Hematopoietic multipotent progenitor cell treated with erythropoietin and hydrocortisone succinate and interleukin-3 and kit ligand, for 8 days (in vitro differentiated cells): Measurements from ENCODE around the gene ARHGEF11.

ENCODE experiments used
- DNase-seq: peaks from one replicate; pipeline ENCODE4 v3.0.0-alpha.2; 2015

The ARHGEF11 gene

DNA sequence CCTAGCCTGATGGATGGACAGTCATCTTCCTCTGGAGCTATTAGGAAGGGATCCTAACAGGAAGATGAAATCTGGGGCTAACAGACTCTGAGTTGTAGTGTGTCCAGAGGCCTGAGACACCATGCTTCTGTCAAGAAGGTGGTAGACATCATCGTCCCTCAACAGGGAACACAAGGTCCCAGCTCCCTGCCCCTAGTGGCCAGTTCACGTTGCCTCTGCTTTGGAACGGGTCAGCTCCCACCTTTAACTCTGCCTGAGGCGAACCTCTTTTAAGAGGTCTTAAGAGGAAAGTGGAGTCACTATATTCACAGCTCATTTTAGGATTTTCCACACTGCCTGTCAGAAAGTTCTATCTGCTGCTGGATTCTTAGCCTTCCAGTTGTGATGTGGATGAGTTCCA, 96.8 kb downstream of the ARHGEF11 start:
- no peak for DNase-seq

DNA sequence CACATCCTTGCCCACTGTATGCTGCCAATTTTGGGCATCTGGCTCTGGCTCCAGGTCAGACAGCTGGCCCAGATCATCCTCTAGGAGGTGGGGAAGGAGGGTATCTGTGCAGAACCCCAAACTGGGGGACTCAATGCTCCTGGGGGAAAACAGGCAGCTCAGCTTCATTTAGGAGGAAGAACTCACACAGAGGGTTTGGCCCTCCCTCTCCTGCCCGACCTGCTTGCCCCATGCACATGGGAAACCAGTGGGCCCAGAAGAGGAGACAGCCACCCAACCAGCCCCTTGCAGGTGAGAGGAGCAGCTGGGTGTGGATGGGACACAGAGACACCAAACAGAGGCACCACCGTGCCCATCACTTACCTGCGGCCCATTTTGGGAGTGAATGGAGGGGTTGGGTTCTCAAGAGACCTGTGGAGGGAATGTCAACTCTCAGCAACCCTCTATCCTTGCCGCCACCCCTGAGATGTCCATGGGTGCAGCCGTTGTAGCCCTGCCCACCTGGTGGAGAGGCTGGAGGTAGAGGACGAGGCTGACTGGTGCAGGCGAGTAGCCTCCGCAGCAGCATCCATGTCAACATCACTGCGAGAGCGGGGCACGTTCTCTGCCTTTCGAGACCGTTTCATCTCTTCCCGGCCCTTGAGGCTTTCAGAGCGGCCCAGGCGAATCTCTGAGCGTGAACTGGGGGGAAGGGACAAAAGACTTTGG, 97.6 kb downstream of the ARHGEF11 start:
- DNase-seq: no peak

DNA sequence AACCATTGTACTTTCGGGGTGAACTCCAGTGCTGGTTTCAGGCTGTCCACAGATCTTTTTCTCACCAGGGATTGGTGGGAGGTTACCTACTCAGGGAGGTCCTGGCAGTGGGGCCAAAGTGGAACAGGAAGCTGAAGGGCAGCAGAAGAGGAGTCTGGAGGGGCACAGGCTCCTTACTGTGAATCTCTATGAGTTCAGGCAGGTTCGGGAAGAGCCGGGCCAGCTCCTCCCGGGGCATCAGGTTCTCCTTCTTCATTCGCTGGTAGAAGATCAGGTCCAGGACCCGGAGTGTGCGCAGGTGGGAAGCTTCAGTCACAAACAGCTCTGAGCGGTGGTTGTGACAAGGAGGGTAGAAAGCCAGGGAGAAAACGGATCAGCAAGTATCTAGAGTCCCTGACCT, 98.4 kb downstream of the ARHGEF11 start:
- DNase-seq: no peak

DNA sequence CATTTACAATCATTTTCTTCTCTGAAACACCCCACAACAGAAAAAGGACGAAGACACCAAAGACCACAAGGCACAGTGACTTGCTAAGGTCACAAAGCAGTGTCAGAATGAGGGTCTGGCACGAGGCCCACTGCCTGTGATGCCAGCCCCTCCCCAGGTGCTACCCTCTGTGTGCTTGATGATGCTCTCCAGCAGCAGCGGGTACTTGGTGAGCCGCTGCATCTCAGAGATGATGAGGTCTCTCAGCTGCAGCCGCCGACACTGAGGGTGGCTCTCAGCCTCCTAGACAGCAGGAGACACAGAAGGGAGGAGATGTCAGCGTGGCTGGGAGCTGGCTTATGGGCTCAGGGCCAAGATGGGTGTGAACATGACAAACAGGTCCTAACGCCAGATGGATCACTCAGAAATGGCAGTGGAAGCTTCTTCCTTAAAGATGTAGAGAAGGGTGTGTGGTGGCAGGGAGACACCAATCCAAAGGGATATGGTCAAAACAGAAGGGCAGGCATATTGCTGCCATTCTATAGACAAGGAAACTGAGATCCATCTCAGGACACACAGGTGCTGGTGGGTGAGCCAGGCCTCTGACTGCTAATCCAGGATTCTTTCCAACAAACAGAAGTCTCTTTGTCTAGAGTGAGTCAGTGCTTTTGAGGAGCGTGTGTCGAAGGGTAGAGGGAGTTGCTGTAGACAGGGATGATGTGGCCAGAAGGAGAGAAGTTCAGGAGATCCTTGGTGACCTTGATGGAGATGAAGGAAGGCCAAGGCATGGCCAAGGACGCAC, 99.5 kb downstream of the ARHGEF11 start:
- peak; percentile 49 for DNase-seq

- DNase-seq: no peak
These were observed 100.7 kb downstream of the ARHGEF11 start for GRCh38 chr1:156944848-156945247.

GRCh38 chr1:156944268-156944667, 101.3 kb downstream of the ARHGEF11 start:
- DNase-seq: no peak

- DNase-seq: no peak
These were observed 101.8 kb downstream of the ARHGEF11 start for GRCh38 chr1:156943756-156944155.

- no peak for DNase-seq
These were observed 103.0 kb downstream of the ARHGEF11 start for GRCh38 chr1:156942576-156942975.

DNA sequence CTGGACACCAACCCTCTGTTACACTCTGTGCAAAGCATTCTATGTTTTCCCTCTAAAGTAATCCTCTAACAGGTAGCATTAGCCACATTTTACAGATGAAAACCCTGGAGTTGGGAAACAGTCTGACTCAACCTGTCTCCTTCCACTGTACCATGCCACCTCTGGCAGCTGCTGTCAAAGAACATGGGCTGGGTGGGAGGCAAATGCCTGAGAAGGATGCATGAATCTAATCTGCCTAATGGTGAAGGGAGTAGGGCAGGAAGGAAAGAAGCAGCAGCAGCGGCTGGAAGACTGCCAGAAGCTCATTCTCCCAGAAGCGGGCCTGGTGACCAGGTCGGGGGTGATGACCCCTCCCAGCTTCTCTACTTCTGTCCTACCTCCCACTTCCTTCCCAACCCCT, 103.4 kb downstream of the ARHGEF11 start:
- DNase-seq: no peak

DNA sequence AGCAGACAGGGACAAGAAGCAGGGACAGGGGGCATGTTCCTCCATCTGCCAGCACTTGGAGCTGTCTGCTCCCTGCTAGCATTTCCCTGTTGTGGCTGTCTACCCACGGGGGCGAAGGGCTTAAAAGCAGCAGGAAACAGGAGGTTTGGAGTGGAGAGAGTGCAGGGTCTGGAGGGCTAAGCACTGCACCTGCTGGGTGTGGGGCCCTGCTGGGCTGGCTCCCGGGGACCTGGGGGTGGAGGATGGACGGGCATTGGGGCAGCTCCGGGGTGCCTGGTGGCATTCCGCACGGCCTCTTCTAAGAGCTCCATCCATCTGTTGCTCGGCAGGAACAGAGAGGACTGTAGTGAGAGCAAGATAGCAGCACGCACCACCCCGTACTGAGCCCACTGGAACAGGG, 103.9 kb downstream of the ARHGEF11 start:
- no peak for DNase-seq

GRCh38 chr1:156939786-156940334, 105.7 kb downstream of the ARHGEF11 start:
- no peak for DNase-seq

DNA sequence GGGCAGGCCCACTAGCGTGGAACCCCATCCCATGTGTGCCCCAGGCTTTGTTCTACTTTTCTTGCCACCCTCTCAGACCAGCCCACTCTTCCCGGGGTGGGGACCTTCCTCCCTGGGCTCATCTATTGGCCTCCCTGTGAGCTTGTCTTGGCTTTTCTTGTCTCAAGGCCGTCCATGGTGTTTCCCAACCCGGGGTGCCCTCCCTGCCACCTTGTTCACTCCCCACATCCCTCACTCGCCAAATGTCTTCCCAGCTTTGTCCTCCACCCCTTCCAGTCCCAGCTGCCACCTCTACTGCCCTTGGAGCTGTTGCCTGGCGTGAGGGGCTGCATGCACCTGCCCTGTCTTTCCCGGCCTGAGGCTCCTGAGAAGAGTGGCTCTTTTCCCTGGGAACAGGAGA, 106.7 kb downstream of the ARHGEF11 start:
- no peak for DNase-seq

DNA sequence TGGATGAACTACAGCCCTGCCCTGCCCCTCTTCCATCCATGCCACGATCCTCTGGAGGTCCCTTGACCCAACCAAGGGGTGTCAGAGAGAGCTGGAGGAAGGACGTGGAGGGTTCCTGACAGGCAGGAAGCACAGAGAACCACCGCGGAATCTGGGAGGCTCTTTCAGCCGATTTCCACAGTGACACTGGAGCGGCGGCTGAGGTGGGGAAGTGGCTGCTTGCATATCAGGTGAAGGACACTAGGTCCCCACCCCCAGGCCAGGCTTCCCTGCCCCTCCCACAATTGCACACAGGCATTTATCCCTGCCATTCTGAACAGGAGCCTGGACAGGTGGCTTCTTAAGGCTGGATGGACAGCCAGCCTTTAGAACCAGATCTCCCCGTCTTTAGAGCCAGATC, 107.7 kb downstream of the ARHGEF11 start:
- DNase-seq: no peak

GRCh38 chr1:156936721-156937220, 108.8 kb downstream of the ARHGEF11 start:
- DNase-seq: no peak

- no peak for DNase-seq
These were observed 109.4 kb downstream of the ARHGEF11 start for GRCh38 chr1:156936191-156936590.

DNA sequence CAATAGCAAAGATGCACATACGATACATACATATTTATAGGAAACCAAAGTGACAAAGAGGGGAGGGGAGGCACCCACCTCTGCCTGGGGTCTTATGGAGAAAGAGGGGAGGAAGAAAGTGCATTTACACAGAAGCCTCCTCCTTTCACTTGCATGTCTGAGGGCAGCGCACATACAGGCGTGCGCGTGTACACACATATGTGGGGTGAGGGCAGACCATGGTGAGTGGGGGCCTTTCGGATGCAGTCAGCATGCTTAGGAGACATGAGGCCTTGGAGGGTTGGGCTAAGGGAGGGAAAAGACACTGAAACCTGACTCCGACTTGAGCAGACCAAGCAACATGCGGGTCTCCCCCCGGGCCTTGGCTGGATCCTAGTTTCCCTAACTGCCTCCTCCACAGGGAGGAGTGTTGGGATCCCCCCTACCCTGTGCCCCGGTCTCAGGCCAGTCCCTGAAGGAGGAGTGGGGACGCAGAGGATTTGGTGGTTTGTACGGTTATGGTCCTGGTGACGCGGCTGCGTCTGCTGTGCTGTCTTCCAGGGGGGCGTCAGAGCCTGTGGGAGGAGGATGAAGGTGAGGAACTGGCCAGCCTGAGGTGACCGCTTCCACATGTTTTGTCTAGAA, 109.9 kb downstream of the ARHGEF11 start:
- DNase-seq: no peak

DNA sequence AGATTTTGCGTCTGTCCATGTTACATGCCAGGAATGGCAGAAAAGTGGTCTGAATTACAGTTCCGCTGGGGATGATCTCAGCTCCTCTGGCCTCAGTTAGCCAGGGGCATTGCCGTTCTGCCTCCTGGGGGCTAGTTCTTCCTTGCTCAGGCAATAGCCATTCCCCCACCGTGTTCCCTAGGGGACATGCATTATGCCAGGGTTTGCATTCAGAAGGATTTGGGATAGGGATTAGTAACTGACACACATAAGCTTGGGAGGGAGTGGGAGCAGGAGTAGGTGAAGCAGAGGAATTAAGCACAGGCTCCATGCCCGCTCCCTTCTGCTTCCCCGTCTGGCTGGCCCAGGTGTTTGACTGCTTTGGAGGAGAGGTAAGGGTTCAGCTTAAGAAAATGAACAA, 112.4 kb downstream of the ARHGEF11 start:
- no peak for DNase-seq

DNA sequence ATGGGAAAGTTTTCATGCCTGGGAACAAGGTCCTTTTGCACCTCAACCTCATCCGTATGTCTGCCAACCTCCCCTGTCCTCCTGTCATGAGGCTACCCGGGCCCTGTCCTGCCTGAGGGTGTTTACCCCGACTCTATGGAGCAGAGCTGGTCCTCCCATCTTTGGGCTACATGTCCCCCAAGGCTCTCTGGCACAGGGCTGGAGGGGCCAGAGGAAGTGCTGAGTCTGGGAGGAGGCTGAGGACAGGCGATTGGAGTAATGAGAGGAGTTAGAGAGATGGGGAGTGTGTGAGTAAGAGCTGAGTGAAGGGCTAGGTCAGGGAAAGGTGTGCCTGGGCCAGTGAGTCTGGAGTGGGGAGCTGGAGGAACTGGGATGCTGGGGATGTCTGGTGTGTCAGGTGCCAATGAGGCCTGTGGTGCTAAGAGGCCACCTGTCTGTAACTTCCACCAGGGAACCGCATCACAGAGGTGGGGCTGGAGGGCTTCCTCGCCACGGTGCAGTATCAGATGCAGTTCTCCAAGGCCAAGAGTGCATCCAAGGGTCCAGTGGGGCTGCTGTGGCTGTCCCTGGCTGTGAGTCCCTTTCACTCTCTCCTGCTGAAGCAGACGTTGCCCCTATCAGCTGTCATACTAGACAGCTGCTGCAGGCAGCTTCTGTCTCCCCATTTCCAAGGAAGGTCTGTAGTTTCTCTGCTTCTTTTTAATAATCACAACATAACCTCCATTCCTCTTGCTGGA, 113.4 kb downstream of the ARHGEF11 start:
- no peak for DNase-seq

GRCh38 chr1:156931211-156931952, 114.2 kb downstream of the ARHGEF11 start:
- DNase-seq: no peak

- no peak for DNase-seq
These were observed 115.1 kb downstream of the ARHGEF11 start for GRCh38 chr1:156930483-156930882.

- DNase-seq: no peak
These were observed 115.8 kb downstream of the ARHGEF11 start for GRCh38 chr1:156929596-156930238.
